HFFc6 (cell line): ENCODE data around the gene PPP6R3. TPM values are rescaled to one million over a fixed set of nuclear protein-coding genes. Genes with fewer than 3 reads are reported as not detected.

ENCODE experiments used
- DNase-seq: peaks from one replicate; pipeline ENCODE4 v3.0.0-alpha.2; 2018
- H3K27ac Mint-ChIP-seq: 2 replicates; pipeline ENCODE4 v1.8.0; 2020; ENCODE audit warnings: mild to moderate bottlenecking, mixed read lengths
- H3K27me3 Mint-ChIP-seq: 2 replicates; pipeline ENCODE4 v1.8.0; 2021; ENCODE audit warnings: mild to moderate bottlenecking, moderate library complexity, mixed read lengths; ENCODE audit not compliant: insufficient read depth
- H3K36me3 Mint-ChIP-seq: 2 replicates; pipeline ENCODE4 v1.8.0; 2021; ENCODE audit warnings: low read depth, mixed read lengths
- H3K4me1 Mint-ChIP-seq: 2 replicates; pipeline ENCODE4 v1.8.0; 2020; ENCODE audit warnings: low read depth, mixed read lengths
- H3K4me3 Mint-ChIP-seq: 2 replicates; pipeline ENCODE4 v1.8.0; 2020; ENCODE audit warnings: mild to moderate bottlenecking, moderate library complexity, mixed read lengths
- H3K9me3 Mint-ChIP-seq: 2 replicates; pipeline ENCODE4 v1.8.0; 2020; ENCODE audit warnings: mild to moderate bottlenecking, mixed read lengths
- CTCF ChIP-seq: fragments of 200-600 bp; sonication (generic); IDR thresholded peaks from 2 replicates; pipeline ENCODE4 v1.5.0; 2021; ENCODE audit warnings: antibody characterized with exemption, mild to moderate bottlenecking
- long read RNA-seq: library from polyadenylated mRNA; unstranded; transcript quantifications from one replicate; pipeline ENCODE4 v2.0.0, GENCODE V29; 2019
- total RNA-seq, 6 experiments: library from RNA; stranded (reverse); fragmentation: NEBNext Ultra II Directional; extraction: Animal tissue kit (Norgen Biotek cat#: 25700); gene quantifications; 2 replicates in 1 of 6; 3 replicates in 5 of 6; pipeline ENCODE4 v1.2.3, GENCODE V29; 2021

The PPP6R3 gene
- total RNA-seq, result 10 to 100 TPM; 62.5 to 72.0 (median 67.8) TPM
- long read RNA-seq, partial matches to known transcripts, result 9 of 55 reads
- long read RNA-seq, other reads (novel, unspliced or antisense), result 45 of 55 reads

- peak within 1 kb of the TSS; percentile 96 for H3K27ac Mint-ChIP-seq
- H3K27me3 Mint-ChIP-seq, result peaks cover 6% of the 10 kb centered on the region
- H3K9me3 Mint-ChIP-seq, result no peaks in the 10 kb centered on the region
- DNase-seq, result no peak
- TF ChIP-seq CTCF, result no peak
- peak within 1 kb of the TSS; percentile 97 for H3K4me3 Mint-ChIP-seq
- H3K4me1 Mint-ChIP-seq, result peaks cover 38% of the 10 kb centered on the region
- peaks cover 10% of the 10 kb centered on the region for H3K36me3 Mint-ChIP-seq
These were observed at the start of gene PPP6R3 for GRCh38 chr11:68460741-68461574. PPP6R3 (plus strand) TSS chr11:68460752; CDS start chr11:68537665, 76,913 bp downstream.

GRCh38 chr11:68411501-68411991 lies 49.0 kb upstream of the PPP6R3 start:
- Mint-ChIP-seq H3K27me3 (peaks cover 3% of the 10 kb centered on the region), H3K4me1 (no peaks in the 10 kb centered on the region), H3K36me3 (no peaks in the 10 kb centered on the region), H3K4me3 (no peak overlapping the region), H3K9me3 (no peaks in the 10 kb centered on the region), H3K27ac (no peak overlapping the region)
- no peak for TF ChIP-seq CTCF
- no peak for DNase-seq

GRCh38 chr11:68412593-68413475 lies 47.7 kb upstream of the PPP6R3 start:
- H3K27ac Mint-ChIP-seq, result no peak overlapping the region
- H3K4me3 Mint-ChIP-seq, result no peak overlapping the region
- no peaks in the 10 kb centered on the region for H3K9me3 Mint-ChIP-seq
- DNase-seq, result peak; percentile 34
- no peaks in the 10 kb centered on the region for H3K4me1 Mint-ChIP-seq
- no peaks in the 10 kb centered on the region for H3K36me3 Mint-ChIP-seq
- H3K27me3 Mint-ChIP-seq, result peaks cover 3% of the 10 kb centered on the region
- TF ChIP-seq CTCF, result no peak

GRCh38 chr11:68413591-68413999 lies 47.0 kb upstream of the PPP6R3 start:
- no peaks in the 10 kb centered on the region for H3K4me1 Mint-ChIP-seq
- no peak for DNase-seq
- no peaks in the 10 kb centered on the region for H3K36me3 Mint-ChIP-seq
- no peak for TF ChIP-seq CTCF
- H3K27me3 Mint-ChIP-seq, result peaks cover 3% of the 10 kb centered on the region
- H3K4me3 Mint-ChIP-seq, result no peak overlapping the region
- no peak overlapping the region for H3K27ac Mint-ChIP-seq
- H3K9me3 Mint-ChIP-seq, result no peaks in the 10 kb centered on the region

GRCh38 chr11:68414496-68415221 lies 45.9 kb upstream of the PPP6R3 start:
- H3K27ac Mint-ChIP-seq, result no peak overlapping the region
- H3K4me1 Mint-ChIP-seq, result no peaks in the 10 kb centered on the region
- no peaks in the 10 kb centered on the region for H3K9me3 Mint-ChIP-seq
- no peak for TF ChIP-seq CTCF
- no peak for DNase-seq
- H3K27me3 Mint-ChIP-seq, result peaks cover 3% of the 10 kb centered on the region; the same call in 1 of the 2 replicates
- H3K4me3 Mint-ChIP-seq, result no peak overlapping the region
- no peaks in the 10 kb centered on the region for H3K36me3 Mint-ChIP-seq
